PFSK-1 (cell line): Measurements from ENCODE around the gene ABCG1.

Experiments
- FOXP2 ChIP-seq: optimal IDR thresholded peaks from 2 replicates; pipeline ENCODE3; 2011; ENCODE audit warnings: borderline replicate concordance, control low read depth, inconsistent platforms; ENCODE audit not compliant: insufficient read depth; ENCODE audit errors: extremely low read length, extremely low read depth
- POLR2AphosphoS5 ChIP-seq: IDR thresholded peaks from 2 replicates; pipeline ENCODE4 v1.6.1; 2012; ENCODE audit warnings: low read depth, mild to moderate bottlenecking, control low read depth, low read length, moderate library complexity
- SIN3A ChIP-seq: IDR thresholded peaks from 2 replicates; pipeline ENCODE4 v1.6.1; 2012; ENCODE audit warnings: mild to moderate bottlenecking, low read length, moderate library complexity, borderline replicate concordance; ENCODE audit not compliant: insufficient read depth
- TAF1 ChIP-seq: IDR thresholded peaks from 2 replicates; pipeline ENCODE4 v1.6.1; 2012; ENCODE audit warnings: low read length, control low read depth, borderline replicate concordance; ENCODE audit not compliant: insufficient read depth
- TF ChIP-seq, protein P1 (sequence below), 2 experiments: IDR thresholded peaks; 2 replicates each; pipeline versions ENCODE4 v1.6.1 to v1.8.0; 2011 to 2012; ENCODE audit warnings: low read depth in 2 of 2, low read length in 2 of 2, control low read depth in 1 of 2, inconsistent platforms in 1 of 2, mild to moderate bottlenecking in 1 of 2, moderate library complexity in 1 of 2; ENCODE audit not compliant: insufficient read depth in 1 of 2

ABCG1 gene

DNA sequence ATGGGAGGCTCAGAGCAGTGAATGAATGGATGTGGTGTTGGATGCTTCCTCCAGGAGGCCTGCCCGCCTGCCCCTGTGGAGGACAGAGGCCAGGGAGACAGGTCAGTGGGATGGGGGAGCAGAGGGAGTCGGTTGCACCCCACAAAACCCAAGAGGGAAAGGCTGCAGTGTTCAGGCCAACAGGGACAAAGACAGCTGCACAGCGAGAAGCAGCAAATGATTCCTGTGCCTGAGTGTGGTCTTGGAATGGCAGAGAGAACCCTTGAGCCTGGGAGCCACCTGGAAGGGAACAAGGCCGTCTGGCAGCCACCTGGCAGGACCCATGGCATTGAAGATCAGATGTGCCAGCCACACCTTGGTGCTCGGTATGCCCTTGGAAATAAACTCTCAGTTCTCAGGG, 88.2 kb downstream of the ABCG1 start:
- no peak for TF ChIP-seq SIN3A
- no peak for TF ChIP-seq FOXP2
- TF ChIP-seq, protein P1, sequence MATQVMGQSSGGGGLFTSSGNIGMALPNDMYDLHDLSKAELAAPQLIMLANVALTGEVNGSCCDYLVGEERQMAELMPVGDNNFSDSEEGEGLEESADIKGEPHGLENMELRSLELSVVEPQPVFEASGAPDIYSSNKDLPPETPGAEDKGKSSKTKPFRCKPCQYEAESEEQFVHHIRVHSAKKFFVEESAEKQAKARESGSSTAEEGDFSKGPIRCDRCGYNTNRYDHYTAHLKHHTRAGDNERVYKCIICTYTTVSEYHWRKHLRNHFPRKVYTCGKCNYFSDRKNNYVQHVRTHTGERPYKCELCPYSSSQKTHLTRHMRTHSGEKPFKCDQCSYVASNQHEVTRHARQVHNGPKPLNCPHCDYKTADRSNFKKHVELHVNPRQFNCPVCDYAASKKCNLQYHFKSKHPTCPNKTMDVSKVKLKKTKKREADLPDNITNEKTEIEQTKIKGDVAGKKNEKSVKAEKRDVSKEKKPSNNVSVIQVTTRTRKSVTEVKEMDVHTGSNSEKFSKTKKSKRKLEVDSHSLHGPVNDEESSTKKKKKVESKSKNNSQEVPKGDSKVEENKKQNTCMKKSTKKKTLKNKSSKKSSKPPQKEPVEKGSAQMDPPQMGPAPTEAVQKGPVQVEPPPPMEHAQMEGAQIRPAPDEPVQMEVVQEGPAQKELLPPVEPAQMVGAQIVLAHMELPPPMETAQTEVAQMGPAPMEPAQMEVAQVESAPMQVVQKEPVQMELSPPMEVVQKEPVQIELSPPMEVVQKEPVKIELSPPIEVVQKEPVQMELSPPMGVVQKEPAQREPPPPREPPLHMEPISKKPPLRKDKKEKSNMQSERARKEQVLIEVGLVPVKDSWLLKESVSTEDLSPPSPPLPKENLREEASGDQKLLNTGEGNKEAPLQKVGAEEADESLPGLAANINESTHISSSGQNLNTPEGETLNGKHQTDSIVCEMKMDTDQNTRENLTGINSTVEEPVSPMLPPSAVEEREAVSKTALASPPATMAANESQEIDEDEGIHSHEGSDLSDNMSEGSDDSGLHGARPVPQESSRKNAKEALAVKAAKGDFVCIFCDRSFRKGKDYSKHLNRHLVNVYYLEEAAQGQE (IDR thresholded peaks at IDR 0.05; ENCODE audit: insufficient read depth in 1 of 2, low read depth in 2 of 2, low read length in 2 of 2) = no peak
- TF ChIP-seq POLR2AphosphoS5 = no peak
- no peak for TF ChIP-seq TAF1

DNA sequence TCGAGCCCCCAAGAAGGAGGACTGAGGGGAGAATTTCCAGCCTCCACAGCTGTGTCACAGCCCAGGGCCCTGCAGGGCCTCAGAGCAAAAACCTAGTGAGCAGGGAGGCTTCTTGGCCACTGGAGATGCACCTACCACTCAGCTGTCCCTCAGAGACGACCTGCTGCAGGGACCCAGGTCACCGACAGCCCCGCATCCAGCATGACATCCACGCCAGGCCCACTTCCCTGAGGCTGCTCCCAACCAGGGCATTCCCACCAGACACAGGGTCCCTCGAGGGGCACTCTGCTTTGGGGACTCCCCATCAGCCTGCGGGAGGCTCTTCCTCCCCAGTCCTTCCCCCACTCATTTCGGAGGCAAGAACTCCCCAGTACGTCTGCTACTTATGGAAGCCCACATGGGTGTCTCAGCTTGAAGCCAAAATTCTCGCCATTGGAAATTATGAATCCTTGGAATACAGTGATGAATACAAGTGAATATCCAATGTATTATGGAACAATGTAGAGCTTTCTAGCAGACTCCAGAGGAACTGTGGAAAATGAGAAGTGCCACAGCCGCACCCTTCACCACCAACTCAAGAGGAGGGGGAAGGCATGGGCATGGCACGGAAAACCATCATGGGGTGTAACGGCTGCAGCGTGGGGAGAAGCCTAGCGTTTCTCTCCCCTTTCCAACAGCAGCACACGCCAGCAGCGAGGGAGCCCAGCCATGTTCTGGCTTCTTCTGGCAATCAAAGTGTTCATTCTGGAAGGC, 89.4 kb downstream of the ABCG1 start:
- TF ChIP-seq POLR2AphosphoS5 (no peak), FOXP2 (no peak), TAF1 (no peak), SIN3A (no peak)
- TF ChIP-seq, protein P1 (IDR thresholded peaks at IDR 0.05; ENCODE audit: insufficient read depth in 1 of 2, low read depth in 2 of 2, low read length in 2 of 2) = no peak

DNA sequence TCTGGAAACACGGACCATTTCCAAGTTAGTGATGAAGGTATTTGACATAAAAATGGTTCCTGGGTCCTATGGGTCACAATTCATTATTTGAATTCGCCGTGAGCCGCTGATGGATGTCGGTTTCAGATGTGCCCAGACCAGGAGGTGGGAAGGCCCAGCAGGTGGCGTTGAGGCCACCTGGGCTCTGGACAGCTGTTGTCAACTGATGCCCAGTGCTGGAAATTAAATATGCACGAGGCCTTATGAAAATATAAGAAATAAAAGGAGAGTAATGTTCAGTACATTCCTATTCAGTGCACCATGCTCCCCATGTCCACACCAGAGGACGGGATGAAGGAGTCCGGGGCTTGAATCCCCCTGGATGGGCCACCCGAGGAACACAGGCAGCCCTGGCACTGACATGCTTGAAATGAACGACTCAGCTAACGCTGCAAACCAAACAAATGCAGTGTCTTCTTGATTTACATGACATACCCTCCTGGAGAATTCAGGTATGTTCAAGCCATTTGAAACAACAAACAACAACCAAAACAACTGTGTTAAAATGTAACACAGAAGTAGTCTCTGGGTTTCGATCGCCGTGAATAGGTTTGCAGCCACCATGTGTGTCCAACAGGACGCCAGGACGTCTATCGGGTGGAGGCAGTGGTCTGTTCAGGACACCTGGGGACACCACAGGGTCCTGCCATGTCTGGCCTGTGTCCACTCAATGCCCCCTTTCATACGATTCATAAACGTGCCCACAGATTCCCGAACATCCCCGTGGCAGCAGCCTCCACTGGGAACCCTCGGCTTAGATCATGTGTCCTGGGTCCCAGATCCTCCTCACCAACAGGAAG, 90.2 kb downstream of the ABCG1 start:
- TF ChIP-seq, protein P1 (IDR thresholded peaks at IDR 0.05; ENCODE audit: insufficient read depth in 1 of 2, low read depth in 2 of 2, low read length in 2 of 2) = no peak
- TF ChIP-seq FOXP2 (no peak), POLR2AphosphoS5 (no peak), TAF1 (no peak), SIN3A (no peak)

DNA sequence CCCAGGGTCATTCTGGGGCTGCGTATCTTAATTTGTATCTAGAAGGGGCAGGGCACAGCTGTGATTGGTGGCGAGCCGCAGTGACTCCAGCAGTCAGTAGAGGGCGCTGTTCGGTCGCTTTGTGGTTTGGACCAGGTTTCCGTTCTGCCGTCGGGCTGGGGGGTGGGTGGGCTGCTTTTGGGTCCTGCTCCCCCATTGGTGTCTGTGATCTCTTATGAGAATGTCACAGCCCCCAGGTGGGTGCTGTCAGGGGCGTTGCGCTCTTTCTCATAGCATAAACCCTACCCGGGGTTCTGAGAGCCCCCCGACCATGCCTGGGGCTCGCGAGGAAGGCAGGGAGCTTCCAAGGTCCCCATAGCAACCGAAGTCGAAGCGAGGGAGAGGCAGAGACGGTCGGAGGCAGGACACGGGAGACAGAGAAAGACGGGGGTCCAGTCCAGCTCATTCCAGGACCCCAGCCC, 90.8 kb downstream of the ABCG1 start:
- TF ChIP-seq FOXP2 (no peak), POLR2AphosphoS5 (no peak), SIN3A (no peak), TAF1 (no peak)
- TF ChIP-seq, protein P1 (IDR thresholded peaks at IDR 0.05; ENCODE audit: insufficient read depth in 1 of 2, low read depth in 2 of 2, low read length in 2 of 2) = no peak
